GM21619 (cell line): ENCODE measurements around the gene NKAIN2.
"Not testable (repeated sequence)": the region's sequence is repeated elsewhere in the genome, so short reads cannot be mapped to it uniquely, and the experiment has no call there.

Experiments used
- ATAC-seq: cut with Tn5 transposase; IDR thresholded peaks from one replicate; pipeline ENCODE4 v1.9.1; 2021; ENCODE audit not compliant: unreplicated experiment

NKAIN2 gene

DNA sequence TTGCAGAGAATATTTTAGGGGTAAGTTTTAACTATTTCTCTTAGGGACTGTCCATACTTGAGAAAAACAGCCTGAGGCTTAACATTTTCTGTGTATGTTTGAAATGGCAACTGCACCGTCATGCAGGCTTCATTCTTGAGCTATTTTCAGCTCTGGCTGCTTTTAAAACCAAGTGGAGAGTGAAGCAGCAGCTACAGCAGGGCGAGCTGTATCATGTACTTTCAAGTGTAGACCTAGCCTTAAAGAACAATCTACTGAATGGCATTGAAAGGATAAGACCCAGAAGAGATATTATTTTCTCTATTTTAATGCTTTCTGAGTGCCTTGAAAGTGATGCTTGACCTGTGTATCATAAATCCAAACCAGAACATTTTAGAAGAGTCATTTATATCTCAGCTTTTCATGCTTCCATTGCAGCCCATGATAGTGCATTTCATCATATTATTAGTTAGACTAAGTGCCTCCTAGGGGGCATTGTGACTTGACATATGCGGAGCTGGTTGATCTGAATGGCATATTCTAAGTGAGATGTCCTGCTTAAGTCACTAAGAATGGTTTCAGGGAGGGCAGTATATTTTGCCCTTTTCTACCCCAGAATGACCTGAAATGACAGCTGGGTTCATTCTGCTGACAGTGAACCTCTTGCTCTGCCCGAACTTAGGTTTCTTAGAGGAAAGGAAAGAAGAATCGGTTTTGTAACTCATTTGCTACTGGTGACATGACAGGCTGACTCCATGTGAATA is 85.3 kb downstream of the NKAIN2 start:
- ATAC-seq = no peak

DNA sequence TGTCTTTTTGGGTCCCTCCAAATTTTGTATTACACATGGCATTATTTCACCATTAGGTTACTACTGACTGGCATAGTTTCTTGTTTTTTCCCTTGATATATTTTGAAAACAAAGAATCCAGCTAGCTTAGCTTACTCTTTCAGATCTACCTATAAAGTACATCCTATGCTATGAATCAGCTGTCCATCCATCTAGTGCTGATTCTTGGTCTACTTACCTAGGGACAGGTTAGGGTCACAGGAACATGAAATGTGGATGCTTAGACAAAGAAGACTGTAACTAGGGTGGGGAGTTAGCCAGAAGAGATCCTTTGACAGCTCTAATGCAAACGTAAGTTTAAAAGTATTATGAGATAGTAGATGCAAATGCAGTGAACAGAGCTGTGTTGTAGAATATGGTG is 91.7 kb downstream of the NKAIN2 start:
- no peak for ATAC-seq

GRCh38 chr6:123895806-123896205 is 92.1 kb downstream of the NKAIN2 start:
- no peak for ATAC-seq

DNA sequence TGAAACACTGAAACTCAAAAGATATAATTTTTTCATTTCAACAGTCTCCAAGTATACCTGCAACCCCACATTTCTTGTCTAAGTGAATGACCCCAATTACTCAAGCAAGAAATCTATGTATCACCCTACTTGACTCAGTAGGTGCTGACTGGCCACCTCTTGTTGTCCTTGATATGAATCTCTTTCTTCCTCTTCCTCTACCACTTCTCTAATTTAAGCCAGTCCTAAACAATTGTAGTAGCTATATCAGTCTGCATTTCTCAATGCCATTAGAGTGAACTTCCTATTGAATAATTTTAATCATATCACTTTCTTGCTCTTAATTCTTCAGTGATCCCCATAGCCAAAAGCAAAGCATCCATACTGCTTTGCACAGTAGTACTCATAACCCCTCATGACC is 93.2 kb downstream of the NKAIN2 start:
- no peak for ATAC-seq

- no peak for ATAC-seq
Observed at GRCh38 chr6:123897965-123898364, 94.3 kb downstream of the NKAIN2 start.

GRCh38 chr6:123898665-123899064 is 95.0 kb downstream of the NKAIN2 start:
- no peak for ATAC-seq

DNA sequence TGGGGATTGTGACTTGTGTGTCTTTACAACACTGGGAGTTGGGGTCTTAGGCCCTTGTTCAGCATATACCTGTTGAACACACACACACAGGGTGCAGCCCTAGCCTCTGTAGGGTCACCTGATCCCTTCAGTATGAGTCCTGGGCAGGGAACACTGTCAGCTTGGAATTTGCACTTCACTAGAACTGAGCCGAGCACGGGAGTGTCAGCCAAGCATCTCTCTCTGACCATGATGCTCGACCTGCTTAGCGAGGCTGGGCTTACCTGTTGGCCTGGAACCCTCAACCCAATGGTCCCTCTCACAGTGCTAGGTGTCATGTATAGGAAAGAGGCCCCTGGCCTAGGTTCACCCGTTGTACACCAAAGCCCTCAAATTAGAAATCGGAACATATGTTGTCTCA is 96.1 kb downstream of the NKAIN2 start:
- no peak for ATAC-seq

- no peak for ATAC-seq
Observed at GRCh38 chr6:123901436-123901835, 97.8 kb downstream of the NKAIN2 start.

- ATAC-seq = no peak
Observed at GRCh38 chr6:123902738-123903313, 99.2 kb downstream of the NKAIN2 start.

- ATAC-seq = no peak
Observed at GRCh38 chr6:123904228-123904627, 100.6 kb downstream of the NKAIN2 start.

DNA sequence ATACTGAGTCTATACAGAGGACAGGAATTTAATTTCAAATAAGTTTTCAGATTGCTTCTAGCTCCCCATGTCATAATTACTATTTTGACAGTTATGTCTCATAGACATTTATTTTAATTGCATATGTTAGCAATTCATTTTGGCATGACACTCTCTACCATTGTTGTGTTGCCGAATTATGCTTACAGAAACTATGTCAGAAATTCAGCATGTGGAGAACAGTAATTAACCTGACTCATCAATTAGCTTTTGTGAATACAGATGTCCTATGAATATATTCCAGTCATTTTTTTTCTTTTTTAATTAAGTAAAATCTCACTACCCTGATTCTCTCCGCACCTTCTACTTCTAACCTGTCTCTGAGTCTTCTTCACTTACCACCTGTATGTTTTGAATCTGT is 105.1 kb downstream of the NKAIN2 start:
- no peak for ATAC-seq

DNA sequence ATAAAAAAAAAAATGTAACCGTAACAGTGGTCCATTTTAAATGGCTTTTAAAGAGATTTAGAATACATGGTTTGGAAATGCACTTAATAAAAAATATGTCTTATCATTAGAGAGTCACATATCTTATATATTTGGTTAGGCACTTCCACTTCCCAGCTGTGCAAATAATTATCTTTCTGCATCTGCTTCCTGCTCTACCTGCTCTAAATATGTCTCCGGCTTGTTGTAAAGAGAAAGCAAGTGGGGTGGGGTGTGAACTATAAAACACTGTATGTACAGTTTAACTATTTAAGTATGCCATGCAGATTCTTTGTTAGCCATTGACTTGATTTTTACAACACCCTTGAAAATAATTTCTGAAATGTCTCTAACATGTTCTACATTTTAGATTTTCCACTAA is 106.3 kb downstream of the NKAIN2 start:
- ATAC-seq = no peak

- no peak for ATAC-seq
Observed at GRCh38 chr6:123913863-123914262, 110.2 kb downstream of the NKAIN2 start.

DNA sequence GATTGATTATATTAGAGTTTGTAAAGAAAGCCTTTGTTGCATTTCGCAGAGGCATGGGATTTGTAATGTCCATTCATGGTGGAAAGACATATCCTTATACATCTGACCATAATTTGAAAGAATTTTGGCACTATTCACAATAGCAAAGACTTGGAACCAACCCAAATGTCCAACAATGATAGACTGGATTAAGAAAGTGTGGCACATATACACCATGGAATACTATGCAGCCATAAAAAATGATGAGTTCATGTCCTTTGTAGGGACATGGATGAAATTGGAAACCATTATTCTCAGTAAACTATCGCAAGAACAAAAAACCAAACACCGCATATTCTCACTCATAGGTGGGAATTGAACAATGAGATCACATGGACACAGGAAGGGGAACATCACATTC is 119.7 kb downstream of the NKAIN2 start:
- not testable (repeated sequence) for ATAC-seq

- peak; percentile 96 for ATAC-seq
Observed at GRCh38 chr6:123925350-123925749, 121.7 kb downstream of the NKAIN2 start.

DNA sequence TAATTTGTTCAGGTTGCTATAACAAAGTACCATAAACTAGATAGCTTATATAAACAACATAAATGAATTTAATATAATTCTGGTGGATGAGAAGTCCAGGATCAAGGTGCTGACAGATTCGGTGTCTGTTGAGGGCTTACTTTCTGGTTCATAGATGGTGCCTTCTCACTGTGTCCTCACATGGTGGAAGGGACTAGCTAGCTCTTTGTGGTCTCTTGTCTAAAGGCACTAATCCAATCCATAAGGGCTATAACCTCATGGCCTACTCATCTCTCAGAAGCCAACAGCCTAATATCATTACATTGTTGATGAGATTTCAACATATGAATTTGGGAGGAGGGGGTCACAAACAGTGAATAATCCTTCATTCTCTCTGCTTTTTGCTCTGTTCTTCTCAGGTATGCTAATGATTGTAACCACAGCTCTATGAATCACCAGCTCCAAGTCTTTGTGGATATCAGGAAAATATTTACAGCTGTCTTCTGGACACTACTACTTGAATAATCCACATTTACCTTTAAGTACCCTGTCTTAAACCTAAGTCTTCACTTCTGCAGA is 122.3 kb downstream of the NKAIN2 start:
- no peak for ATAC-seq

DNA sequence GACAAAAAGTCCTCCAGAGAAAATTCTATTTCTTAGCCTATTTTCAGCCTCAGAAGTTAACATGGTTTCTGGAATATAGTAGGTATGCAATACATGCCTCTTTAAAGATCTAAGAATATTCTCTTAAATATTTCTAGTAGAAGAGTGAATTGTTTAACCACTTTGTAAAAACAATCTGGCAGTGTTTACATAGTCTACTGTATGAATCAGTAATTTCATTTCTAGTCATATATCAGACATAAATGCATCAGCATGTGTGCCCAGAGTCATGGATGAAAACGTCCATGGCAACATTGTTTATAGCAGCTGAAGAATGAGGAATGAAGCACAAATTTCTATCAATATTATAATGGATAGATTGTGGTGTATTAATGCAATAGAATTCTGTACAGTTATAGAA is 124.9 kb downstream of the NKAIN2 start:
- ATAC-seq = no peak

DNA sequence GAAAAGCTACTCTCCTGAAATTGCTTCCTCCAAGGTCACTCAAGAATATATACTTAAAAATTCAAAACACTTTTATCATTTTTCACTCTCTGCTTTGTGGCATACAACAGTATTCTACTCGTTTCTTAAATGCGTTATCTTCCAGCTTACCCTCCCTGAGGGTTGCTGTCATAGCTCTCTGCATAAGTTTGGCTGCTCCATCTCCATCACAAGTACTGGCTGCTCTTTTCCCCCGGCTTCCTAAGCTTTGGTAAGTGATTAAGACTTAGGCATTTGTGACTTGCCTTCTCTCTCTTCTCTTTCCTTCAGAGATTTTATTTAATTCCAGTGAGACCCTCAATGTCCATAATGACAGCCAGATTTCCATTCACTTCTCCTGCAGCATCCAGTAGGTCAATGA is 128.3 kb downstream of the NKAIN2 start:
- ATAC-seq = no peak

GRCh38 chr6:123940551-123940950 is 136.9 kb downstream of the NKAIN2 start:
- no peak for ATAC-seq

DNA sequence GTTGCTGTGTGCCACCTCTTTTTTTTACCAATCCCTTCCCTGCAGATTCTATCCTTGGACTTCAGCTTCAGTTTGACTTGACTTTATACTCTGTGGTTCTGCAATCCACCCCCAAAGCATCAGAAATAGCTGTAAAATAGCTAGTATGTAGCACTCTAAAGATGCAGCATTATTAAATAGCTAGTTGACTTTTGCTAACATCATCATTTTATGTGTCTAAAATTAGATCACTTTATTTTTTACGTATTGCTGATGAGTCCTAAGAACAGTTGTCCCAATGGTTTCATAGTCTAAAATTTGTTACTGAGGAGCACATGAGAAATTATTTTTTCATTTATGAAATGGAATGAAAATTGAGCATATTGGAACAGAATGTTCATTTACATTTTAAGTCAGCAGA is 138.2 kb downstream of the NKAIN2 start:
- no peak for ATAC-seq

- no peak for ATAC-seq
Observed at GRCh38 chr6:123945386-123945785, 141.7 kb downstream of the NKAIN2 start.

DNA sequence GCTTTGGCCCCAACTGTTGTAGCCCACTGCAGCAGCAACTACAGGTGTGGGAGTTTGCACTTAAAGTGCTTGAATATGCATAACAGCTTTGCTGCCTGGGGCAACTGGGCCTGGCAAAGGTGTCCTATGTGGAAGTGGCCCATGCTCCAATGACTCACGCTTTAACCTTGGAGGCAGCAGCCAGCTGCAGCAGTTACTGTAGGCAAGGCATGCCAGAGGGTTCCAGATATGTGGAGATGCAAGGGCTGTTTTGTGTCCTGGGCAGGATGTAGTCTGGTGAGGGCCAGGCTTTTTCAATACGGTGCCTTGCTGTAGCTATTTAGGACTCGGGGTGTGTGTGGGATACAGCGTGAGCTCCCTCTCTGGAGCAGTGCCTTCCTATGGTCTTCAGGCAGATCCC is 150.3 kb downstream of the NKAIN2 start:
- no peak for ATAC-seq
